ENCODE data around the gene ACD. TPM values are rescaled to one million over a fixed set of nuclear protein-coding genes. Genes with fewer than 3 reads are reported as not detected.

The ACD gene
- total and polyA plus RNA-seq, 3 donors from 2014 or later = 40.3 to 48.3 (median 44.7) TPM

DNA sequence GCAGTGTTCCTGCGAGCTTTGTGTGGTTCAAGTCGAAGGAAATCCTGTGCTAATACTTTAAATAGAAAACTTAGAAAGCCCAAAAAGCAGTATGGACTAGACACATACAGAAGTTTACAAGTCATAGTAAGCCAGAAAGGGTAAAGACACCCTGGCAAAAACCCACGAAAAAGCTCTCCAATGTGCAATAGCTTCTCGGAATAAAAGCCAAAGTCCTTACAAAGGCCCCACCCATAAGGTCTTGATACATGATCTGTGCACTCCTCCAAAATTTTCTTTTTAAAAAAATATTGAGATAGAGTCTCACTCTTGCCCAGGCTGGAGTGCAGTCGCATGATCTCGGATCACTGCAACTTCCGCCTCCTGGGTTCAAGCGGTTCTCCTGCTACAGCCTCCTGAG lies 16.9 kb upstream of the ACD start:
- Histone ChIP-seq H3K4me3 (no peak overlapping the region), H3K9me3 (no peaks in the 10 kb centered on the region), H3K27ac (no peak overlapping the region), H3K4me1 (peaks cover 12% of the 10 kb centered on the region), H3K36me3 (ENCODE audit: low read depth, missing control alignments) (no peaks in the 10 kb centered on the region), H3K27me3 (no peaks in the 10 kb centered on the region)
- intact Hi-C loops (cut with DNase I; ENCODE audit: low total_unique reads) = no loop called here
- TF ChIP-seq POLR2A (IDR thresholded peaks at IDR 0.05) = no peak
- TF ChIP-seq, protein P1, sequence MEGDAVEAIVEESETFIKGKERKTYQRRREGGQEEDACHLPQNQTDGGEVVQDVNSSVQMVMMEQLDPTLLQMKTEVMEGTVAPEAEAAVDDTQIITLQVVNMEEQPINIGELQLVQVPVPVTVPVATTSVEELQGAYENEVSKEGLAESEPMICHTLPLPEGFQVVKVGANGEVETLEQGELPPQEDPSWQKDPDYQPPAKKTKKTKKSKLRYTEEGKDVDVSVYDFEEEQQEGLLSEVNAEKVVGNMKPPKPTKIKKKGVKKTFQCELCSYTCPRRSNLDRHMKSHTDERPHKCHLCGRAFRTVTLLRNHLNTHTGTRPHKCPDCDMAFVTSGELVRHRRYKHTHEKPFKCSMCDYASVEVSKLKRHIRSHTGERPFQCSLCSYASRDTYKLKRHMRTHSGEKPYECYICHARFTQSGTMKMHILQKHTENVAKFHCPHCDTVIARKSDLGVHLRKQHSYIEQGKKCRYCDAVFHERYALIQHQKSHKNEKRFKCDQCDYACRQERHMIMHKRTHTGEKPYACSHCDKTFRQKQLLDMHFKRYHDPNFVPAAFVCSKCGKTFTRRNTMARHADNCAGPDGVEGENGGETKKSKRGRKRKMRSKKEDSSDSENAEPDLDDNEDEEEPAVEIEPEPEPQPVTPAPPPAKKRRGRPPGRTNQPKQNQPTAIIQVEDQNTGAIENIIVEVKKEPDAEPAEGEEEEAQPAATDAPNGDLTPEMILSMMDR (IDR thresholded peaks at IDR 0.05) = no peak
- 60 to 71% methylated on average over 8 of the region's 8 CpGs for WGBS, 2 donors
- no peak for DNase-seq

DNA sequence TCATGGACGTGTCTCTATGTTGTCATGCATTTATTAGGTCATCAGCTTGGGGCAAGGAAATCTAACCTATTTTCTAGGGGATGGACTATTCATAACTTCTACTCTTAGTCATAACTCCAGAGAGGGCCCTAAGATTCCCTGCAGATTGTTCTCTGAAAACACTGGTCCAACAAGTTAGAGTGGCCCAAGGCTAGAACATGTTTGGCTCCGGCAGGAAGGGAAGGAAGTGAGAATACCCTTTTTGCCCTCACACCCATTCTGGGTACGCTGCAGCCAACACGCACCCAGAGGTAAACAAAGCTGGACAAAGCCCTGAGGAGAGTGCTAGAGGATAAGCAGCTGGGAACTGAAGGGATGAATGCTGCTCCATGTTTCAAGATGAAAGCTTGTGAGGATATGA lies 16.5 kb upstream of the ACD start:
- DNase-seq = no peak
- Histone ChIP-seq H3K27me3 (no peaks in the 10 kb centered on the region), H3K36me3 (ENCODE audit: low read depth, missing control alignments) (no peaks in the 10 kb centered on the region), H3K27ac (no peak overlapping the region), H3K9me3 (no peaks in the 10 kb centered on the region), H3K4me1 (peaks cover 12% of the 10 kb centered on the region), H3K4me3 (no peak overlapping the region)
- TF ChIP-seq, protein P1 (IDR thresholded peaks at IDR 0.05) = no peak
- TF ChIP-seq POLR2A (IDR thresholded peaks at IDR 0.05) = no peak
- 92 to 95% methylated on average over 4 of the region's 4 CpGs for WGBS, 2 donors
- intact Hi-C loops (cut with DNase I; ENCODE audit: low total_unique reads) = no loop called here

DNA sequence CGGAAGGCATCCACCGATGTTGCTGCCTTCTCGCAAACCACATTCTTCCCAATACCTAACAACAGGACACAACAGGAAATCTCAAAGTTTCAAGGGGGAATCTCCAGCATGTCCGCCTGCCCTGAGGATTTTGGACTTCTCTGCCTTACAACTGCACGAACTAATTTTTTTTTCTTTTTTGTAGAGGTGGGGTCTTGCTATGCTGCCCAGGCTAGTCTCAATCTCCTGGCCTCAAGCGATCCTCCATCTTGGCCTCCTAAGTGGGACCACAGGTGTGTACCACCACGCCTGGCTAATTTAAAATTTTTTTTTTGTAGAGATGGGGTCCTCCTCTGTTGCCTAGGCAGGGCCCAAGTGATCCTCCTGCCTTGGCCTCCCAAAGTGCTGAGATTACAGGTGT lies 15.9 kb upstream of the ACD start:
- Histone ChIP-seq H3K9me3 (no peaks in the 10 kb centered on the region), H3K36me3 (ENCODE audit: low read depth, missing control alignments) (no peaks in the 10 kb centered on the region), H3K4me3 (no peak overlapping the region), H3K27me3 (no peaks in the 10 kb centered on the region), H3K4me1 (peaks cover 12% of the 10 kb centered on the region), H3K27ac (no peak overlapping the region)
- TF ChIP-seq, protein P1 (IDR thresholded peaks at IDR 0.05) = no peak
- WGBS, 2 donors = 95 to 98% methylated on average over 7 of the region's 7 CpGs
- intact Hi-C loops (cut with DNase I; ENCODE audit: low total_unique reads) = no loop called here
- DNase-seq = no peak

DNA sequence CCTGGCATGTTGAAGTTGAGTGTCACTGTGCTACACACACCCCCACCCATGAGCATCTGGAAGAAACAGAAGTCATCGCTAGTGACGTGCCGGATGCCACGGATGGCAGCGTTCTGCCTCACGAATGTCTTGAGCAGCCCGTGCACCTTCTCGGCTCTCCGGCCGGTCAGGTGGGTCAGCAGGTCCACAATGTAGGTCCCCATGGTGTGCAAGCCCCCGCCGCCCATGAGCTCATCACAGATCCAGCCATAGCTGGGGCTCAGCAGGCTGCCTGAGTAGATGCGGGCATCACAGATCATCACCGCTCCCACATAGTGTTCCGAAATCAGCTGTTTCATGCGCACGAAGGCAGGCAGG lies 15.5 kb upstream of the ACD start:
- no peak for DNase-seq
- no peak overlapping the region for H3K27ac ChIP-seq
- H3K27me3 ChIP-seq = no peaks in the 10 kb centered on the region
- H3K4me1 ChIP-seq = peaks cover 12% of the 10 kb centered on the region
- no peak overlapping the region for H3K4me3 ChIP-seq
- H3K36me3 ChIP-seq (ENCODE audit: low read depth, missing control alignments) = no peaks in the 10 kb centered on the region
- H3K9me3 ChIP-seq = no peaks in the 10 kb centered on the region
- TF ChIP-seq, protein P1 (IDR thresholded peaks at IDR 0.05) = no peak
- TF ChIP-seq POLR2A (IDR thresholded peaks at IDR 0.05) = no peak
- 95 to 98% methylated on average over 13 to 17 of the region's 17 CpGs for WGBS, 2 donors
- intact Hi-C loops (cut with DNase I; ENCODE audit: low total_unique reads) = no loop called here

DNA sequence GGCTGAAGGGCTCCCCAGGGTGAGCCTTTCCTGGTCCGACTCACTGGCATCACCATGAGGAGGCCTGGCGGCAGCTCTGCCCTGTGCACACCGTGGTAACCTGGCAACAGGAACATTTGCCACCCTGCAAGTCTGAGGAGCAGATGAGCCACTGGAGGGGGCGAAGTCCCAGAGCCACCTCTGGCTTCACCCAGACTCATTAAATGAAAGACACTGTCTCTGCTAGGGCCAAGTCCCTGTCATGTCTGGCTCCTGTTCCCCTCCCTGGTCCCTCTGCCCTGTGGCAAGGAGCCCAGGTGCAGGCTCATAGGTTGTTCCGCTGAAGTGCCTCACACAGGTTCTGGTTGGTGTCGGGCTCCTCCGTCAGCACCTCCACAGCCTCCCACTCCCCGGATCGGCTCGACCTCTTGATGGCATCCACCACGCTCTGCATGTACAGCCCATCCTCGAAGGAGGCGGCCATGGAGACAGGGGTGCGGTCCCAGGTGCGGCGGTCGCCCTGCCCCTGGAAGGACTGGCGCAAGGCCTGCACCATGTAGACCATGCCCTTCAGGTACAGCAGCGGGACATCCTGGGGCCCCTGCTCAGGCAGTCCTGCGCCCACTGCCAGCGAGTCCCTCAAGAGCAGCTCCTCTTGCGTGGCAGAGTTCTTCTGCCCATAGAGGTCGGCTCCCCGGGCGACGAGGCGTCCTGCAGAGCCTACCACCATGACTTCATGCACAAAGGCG lies 15.0 kb upstream of the ACD start:
- Histone ChIP-seq H3K27me3 (no peaks in the 10 kb centered on the region), H3K9me3 (no peaks in the 10 kb centered on the region), H3K4me1 (peaks cover 12% of the 10 kb centered on the region), H3K27ac (peak overlapping the region in 1 of 2 donors; percentile 64), H3K4me3 (no peak overlapping the region), H3K36me3 (ENCODE audit: low read depth, missing control alignments) (no peaks in the 10 kb centered on the region)
- WGBS, 2 donors = 95 to 98% methylated on average over 13 to 28 of the region's 28 CpGs
- TF ChIP-seq, protein P1 (IDR thresholded peaks at IDR 0.05) = no peak
- TF ChIP-seq POLR2A (IDR thresholded peaks at IDR 0.05) = no peak
- intact Hi-C loops (cut with DNase I; ENCODE audit: low total_unique reads) = no loop called here
- no peak for DNase-seq

Data from testis (tissue), 3 donors.